GM10266 (cell line): ENCODE results near the gene USH1C.

ENCODE experiments used
- DNase-seq: peaks from one replicate; pipeline ENCODE4 v3.0.0; 2012; ENCODE audit errors: extremely low spot score
- TF ChIP-seq, protein P1 (sequence below): IDR thresholded peaks from 2 replicates; pipeline ENCODE4 v1.5.1; 2012; ENCODE audit warnings: mild to moderate bottlenecking, low read depth; ENCODE audit not compliant: control insufficient read depth, insufficient read depth; ENCODE audit errors: missing control alignments

The USH1C gene

DNA sequence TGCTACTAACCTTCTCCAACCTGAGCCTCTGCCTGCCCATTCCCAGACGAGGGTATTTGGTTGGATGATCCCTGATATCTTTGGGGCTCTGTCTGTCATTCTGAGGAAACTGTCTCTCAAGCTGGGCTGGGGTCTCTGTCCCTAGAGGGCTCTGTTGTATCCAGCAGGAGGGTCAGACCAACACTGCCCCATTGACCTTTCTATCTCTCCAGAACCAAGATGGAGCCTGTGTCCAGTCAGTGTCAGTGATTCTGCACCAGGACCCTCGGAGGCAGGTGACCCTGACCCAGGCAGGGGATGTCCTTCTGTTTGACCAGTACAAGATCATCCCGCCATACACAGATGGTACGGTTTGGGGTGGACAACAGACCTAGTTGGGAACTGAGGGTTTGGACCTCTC is 24.7 kb upstream of the USH1C start:
- TF ChIP-seq, protein P1, sequence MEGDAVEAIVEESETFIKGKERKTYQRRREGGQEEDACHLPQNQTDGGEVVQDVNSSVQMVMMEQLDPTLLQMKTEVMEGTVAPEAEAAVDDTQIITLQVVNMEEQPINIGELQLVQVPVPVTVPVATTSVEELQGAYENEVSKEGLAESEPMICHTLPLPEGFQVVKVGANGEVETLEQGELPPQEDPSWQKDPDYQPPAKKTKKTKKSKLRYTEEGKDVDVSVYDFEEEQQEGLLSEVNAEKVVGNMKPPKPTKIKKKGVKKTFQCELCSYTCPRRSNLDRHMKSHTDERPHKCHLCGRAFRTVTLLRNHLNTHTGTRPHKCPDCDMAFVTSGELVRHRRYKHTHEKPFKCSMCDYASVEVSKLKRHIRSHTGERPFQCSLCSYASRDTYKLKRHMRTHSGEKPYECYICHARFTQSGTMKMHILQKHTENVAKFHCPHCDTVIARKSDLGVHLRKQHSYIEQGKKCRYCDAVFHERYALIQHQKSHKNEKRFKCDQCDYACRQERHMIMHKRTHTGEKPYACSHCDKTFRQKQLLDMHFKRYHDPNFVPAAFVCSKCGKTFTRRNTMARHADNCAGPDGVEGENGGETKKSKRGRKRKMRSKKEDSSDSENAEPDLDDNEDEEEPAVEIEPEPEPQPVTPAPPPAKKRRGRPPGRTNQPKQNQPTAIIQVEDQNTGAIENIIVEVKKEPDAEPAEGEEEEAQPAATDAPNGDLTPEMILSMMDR: no peak

DNA sequence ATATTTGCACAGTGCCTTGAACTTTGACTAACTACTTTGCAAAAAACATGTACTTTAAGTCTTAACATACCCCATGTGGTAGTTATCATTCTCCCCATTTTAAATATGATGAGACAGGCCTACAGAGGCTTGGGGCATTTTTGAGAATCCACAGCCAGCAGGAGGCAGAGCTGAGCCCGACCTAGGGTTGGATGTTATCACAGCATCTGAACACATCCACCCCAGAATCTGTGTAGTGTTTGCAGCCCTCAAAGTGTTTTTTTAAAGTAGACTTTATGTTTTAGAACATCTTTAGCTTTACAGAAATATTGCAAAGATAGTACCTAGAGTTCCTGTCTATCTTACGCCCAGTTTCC is 20.4 kb upstream of the USH1C start:
- DNase-seq: no peak
- TF ChIP-seq, protein P1: peak; percentile 23

More for the DNA sequence above, 24.7 kb upstream of the USH1C start:
- no peak for DNase-seq

DNA sequence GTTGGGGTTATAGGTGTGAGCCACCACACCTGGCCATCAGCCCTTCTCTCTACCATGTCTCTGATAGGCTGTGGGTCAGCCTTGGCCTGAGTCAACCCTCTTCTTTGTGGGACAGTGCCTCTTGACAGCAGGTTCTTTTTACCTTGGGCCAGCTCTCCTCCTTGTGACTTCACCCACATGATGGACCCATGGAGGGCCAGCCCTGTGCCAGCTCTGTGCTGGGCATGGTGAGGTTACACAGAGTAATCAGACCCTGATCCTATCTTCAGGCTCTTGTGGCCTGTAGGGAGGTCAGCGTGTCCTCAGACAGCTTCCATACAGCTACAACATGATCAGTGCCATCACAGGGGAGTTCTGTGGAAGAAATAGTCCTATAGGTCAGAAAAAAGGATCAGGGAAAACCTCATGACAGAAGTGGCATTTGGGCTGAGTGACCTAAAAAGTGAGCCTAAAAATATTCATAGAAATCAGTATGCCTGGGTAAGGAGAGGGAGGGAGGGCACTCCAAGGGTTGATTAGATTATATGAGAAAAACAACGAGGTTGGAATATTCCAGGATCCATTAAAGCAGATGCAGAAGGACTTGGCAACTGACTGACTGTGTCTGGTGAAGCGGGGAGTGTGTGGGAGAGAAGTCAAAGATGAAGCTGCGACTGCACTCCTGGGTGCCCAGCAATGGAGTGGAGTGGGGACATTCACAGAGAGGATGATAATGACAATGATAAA is 19.9 kb upstream of the USH1C start:
- TF ChIP-seq, protein P1: no peak
- no peak for DNase-seq

DNA sequence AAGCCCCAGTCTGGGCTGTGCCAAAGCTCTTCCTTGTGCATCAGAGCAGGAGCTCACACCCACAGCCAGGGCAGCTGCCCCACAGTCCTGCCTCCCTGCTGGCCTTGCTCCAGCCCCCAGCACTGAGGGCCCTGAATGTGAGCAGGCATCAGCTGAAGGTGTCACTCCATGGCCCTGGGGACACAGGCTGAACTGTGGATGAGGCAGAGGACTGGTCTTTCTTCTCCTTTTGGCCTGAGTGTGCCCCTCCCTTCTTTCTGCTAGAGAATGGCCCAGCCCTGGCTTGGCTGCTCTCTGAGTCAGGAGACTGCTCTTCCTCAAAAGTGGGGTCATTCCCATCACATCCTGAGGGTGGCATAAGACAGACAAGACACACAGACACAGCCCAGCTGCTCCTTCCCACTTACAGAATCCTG is 19.0 kb upstream of the USH1C start:
- DNase-seq: no peak
- TF ChIP-seq, protein P1: no peak

DNA sequence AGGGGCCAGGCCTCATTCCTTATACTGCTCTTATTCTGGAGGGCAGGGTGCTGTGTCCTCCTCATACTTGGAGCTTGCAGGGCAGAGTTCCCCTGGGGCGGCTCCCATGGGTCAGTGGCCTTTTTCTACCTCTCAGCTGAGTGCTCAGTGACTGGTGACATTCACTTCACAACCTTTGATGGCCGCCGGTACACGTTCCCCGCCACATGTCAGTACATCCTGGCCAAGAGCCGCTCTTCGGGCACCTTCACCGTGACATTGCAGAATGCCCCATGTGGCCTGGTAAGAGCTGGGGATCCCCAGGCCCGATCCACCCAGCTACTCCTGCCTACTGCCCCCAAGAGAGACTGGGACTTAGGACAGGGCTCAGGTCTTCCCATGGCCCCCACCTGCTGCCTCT is 17.3 kb upstream of the USH1C start:
- no peak for DNase-seq
- TF ChIP-seq, protein P1: no peak

DNA sequence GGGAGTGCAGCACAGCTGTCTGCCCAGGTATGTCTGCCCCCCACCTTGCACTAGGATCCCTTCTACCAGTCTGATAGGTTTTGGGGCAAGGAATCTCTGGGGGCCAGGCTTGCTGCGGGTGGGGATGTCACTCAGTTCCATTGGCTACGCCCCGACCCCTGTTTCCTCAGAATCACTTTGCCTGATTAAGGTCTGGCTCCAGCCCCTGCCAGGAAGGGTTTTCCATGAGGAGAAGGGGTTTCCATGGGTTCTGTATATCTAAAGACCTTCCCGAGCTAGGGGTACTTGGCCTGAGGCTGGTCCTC is 16.8 kb upstream of the USH1C start:
- TF ChIP-seq, protein P1: no peak
- no peak for DNase-seq

DNA sequence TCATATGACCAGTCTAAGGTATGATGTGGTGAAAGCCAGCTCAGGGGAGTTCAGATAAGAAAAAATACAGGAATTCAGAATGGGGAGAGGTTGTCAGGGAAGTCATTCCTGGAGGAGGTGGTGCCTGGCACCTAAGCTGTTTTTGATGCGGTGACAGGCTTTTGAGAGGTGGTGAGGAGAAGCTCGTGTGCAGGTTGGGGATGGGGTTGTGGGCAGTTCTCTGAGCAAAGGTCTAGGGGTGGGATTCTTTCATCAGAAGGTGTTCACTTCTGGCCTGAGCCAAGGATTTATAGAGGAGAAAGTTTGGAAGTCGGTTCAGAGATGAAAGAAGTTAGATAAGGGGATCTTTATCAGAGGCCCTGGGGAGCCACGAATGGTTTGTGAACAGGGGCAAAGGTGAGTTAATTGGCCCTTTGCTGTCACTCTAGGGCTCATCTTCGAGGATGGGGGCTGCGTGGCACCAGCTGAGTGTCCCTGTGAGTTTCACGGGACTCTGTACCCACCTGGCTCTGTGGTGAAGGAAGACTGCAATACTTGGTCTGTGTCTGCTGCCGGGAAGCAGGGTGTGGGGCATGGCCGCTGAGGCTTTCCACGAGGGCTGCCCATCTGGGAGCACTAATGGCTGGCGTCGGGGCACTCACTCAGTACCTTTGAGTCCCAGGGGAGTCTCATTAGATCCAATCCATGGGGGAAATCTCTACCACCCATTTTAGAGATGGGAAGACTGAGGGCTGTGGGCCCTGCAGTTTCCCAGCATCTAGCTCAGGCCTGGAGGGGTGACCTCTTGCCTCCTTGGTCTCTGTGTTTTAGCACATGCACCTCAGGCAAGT is 16.3 kb upstream of the USH1C start:
- TF ChIP-seq, protein P1: no peak
- DNase-seq: no peak
